NK-92 (cell line): ENCODE measurements around the gene RPS6KA3.

ENCODE experiments used
- DNase-seq: peaks from one replicate; lab custom pipeline; 2025; ENCODE audit not compliant: unreplicated experiment; lab: John Stamatoyannopoulos, UW

The RPS6KA3 gene

DNA sequence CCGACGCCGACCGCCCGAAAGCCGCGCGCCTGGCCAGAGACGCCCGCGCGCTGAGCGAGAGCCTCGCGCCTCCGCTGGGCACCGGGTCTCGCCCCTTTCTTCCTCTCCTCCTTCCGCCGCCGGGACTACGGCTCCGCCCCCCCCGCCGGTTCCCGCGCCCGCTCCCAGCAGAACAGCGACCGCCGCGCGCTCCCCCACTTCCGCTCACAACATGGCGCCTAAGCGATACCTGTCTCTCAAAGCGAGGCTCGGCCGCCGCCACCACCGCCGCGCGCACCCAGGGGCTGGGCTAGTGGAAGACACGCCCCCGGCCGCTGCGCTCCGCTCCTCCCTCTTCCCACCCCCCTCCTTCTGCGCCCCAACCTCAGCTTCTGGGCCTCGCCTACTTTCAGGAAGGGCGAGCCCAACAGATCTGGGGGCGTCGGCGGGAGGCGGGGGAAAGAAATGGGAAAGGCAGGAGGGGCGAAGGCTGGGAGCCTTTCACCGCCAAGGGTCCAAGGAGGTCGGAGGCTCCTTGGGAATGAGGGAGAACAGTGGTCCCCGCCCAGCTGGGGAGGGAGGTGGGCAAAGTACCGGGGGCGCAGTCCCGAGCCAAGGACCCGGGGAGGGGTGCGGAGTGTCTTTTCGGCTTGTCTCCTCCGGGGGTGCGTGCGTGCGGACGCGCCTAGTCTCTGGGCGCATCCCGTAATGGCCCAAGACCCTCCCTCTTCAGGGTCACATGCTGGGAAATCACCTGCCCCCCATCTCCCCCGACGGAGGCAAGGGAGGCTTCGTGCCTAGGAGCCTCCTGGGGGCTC is at the start of gene RPS6KA3:
RPS6KA3 (minus strand) TSS at position 100 of the 797 bp plus-strand sequence. CDS start 277 bp downstream, outside the sequence.
- DNase-seq, result peak; percentile 8

DNA sequence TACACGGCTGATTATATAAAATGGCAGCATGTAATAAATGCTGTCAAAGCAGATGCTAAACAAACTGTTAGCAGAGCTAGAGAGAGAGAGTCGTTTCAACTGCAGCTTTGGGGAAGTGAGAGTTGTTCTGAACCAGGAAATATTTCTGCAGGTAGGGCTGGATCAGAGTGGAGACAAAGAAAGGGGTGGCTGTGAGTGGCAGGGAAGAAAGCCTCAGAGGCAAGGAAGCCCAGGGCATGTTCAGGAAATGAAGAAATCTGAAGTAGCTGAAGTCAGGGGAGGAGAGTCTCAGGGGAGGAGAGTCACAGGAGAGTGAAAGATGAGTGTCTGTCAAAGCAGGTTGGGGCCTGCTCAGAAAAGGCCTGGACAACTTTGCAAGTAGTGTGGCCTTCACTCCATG is 48.4 kb upstream of the RPS6KA3 start:
- no peak for DNase-seq

DNA sequence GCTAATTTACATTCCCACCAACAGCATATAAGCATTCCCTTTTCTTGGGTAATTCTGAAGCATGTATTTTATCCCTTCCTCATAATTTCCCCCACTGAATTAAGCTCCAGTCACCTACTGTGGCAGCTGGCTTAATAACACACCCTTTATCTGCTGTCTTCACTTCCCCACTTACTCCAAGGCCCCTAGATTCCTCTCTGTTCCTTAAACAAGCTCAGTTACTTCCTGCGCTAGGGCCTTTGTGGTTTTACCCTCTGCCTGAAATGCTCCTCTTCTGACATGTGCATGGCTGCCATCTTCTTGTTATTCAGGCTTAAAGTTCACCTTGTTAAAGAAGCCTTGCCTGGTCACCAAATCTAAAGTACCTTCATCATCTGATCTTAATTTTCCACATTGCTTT is 47.2 kb upstream of the RPS6KA3 start:
- no peak for DNase-seq

DNA sequence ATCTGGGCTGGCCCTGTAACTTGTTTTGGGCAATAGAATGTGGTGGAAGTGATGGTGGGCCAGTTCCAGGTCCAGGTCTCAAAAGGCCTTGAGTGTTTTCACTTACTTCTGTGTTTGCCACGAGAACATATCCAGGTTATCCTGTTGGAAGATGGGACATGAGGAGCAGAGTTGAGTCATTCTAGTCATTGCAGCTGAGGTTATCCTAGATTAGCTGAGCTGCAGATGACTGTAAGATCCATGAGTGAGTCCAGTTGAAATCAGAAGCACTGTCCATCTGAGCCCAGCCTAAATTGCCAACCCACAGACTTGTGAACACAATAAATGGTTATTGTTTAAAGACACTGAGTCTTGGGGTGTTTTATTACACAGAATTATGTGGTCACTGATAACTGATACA is 45.3 kb upstream of the RPS6KA3 start:
- DNase-seq, result no peak

DNA sequence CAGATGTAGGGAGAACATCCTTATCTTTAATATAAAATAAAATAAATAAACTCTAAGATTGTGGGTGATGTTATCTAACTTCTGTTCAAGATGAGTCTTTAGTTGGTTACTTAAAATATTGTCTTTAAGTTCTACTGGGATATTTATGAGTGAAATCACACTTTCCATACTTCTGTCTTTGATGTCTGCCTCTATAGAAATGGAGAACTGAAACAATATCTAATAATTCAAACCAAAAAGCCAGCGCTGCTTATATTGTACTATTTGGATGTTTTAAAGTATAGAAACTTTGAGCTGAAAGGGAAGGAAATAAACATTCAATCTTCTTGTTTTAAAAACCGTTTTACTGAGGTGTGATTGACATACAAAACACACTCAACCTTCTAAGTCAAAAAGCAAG is 44.8 kb upstream of the RPS6KA3 start:
- no peak for DNase-seq

DNA sequence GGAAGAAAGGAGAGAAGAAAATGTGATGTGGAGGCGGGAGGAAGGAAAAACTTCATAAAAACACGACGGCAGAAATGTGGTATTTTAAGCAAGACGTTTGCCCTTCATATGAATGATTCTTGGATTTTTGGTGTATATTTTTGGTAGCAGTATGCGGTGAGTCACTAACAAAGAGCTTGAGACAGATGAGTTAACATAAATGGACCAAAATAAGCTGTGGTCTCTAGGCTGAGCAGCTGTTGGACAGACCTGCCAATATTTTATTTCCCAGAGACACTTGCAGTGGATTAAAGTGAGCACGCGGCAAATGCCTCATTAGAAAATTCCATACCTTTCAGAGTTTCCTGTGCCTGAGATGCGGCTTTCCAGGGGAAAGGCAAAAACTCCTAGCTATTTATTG is 43.1 kb upstream of the RPS6KA3 start:
- DNase-seq, result no peak

DNA sequence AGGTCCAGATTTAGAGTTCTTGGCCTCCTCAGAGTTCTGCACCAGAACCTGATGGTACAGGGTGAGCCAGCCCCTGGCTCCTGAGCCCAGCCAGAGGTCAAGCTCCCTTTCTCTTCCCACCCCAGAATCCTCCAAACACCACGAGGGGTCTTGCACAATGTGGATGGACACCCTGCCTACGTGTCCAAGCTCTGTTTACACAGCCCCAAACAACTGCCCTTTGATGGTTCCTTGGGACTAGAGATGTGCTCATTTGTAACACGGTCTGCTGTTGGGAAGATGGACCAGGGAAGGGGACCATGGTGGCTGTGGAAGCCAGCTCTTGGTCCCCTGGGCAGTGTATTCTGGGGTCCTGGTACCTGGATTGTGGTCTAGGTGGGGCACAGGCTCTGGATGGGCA is 40.0 kb upstream of the RPS6KA3 start:
- DNase-seq, result no peak

DNA sequence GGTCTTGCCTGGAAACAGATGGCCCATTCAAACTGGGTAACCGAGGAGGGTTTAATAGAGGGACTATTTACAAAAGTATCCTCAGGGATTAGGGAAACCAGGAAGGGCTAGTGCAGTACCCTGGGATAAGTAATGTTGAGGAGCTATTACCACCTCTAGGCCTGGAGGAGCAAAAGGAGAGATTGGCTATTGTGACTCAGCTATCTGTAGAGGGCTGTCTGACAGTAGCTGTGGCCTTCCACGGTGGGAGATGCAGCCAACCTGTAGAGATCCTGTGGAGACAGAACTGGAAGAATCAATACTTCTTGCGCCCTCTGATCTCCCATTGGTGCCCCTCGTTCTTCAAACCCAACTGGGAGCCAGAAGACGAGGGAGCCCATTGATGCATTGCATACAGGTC is 34.1 kb upstream of the RPS6KA3 start:
- no peak for DNase-seq

DNA sequence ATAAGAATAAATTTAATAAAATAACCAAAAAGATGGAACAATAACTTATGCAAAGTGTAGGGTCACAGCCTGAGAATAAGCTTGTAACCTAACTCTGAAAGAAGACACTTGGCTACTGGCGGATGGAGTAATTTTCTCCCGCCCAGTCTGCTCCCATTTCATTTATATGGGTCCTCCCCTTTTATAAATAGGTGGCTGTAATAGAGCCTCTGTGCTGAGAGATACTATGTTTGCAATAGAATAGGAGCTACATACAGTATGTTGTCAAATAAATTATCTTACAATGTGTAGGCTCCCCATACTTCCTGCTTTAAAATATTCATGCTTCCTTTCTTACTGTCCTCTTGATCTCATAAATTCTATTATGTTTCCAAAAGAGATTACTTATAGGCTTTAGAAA is 28.2 kb upstream of the RPS6KA3 start:
- no peak for DNase-seq

DNA sequence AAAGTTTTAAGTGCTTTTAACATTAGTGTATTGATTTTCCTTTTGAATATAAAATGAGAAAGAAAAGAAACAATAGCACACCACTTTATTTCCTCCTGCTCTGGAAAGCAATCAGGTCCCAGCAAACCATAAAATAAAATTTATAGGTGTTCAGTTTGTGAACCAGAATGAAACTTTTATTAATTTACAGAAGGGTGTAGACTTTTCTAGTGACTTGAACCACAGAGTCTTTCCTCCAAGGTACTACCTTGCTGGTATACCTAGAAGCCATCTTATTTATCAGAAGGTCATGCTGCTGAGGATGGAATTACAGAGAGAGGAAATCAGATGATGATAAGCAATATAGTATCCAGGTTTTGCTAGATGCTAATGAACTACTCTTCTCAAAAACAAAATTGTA is 27.6 kb upstream of the RPS6KA3 start:
- DNase-seq, result no peak

DNA sequence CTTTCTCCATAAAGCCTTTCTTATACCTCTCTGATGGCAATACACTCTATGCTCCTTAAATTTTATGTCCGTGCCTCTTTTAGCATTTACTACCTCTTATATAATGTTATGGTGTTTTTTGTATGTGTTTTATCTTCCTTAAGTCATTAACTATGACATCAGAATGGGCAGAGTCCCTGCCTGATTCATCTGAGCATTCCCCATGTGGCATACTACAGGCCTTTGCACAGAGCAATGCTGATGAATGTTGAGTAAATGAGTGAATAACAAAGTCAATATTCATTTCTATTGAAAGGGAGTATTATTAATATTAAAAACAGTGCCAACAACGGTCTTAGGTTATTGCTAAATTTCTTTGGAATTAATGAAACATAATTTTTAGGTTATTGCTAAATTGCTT is 18.8 kb upstream of the RPS6KA3 start:
- DNase-seq, result no peak

DNA sequence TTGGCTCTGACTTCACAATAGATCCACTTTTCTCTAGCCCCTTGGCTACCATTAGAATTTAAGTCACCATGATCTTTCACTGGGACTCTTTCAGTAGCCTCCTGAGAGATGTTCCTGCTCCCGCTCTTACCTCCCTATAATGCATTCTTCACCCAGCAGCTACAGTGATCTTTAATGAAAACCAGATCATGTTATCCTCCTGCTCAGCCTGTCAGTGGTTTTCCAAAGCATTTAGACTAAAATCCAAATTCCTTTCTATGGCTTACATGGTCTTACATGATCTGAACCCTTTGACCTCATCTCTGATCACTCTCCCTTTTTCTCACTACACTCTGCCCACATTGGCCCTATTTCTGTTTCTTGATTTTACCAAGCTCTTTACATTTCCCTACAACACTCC is 18.3 kb upstream of the RPS6KA3 start:
- no peak for DNase-seq

DNA sequence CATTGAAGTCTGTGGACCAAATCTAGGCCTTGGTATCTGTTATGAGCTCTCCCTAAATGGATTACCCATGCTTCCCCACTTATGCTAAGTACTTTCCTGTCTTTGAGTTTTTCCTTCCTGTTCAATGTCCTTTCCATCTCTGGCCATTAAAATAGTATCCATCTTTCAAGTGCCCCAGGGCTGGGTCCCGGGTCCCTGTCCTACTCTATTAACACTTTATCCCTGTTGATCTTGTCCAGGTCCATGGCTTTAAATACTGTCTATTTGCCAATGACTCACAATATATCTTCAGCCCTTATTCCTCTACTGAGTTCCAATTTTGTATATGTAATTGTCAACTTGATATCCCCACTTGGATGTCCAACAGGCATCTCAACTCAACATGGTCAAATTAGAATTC is 17.7 kb upstream of the RPS6KA3 start:
- no peak for DNase-seq

DNA sequence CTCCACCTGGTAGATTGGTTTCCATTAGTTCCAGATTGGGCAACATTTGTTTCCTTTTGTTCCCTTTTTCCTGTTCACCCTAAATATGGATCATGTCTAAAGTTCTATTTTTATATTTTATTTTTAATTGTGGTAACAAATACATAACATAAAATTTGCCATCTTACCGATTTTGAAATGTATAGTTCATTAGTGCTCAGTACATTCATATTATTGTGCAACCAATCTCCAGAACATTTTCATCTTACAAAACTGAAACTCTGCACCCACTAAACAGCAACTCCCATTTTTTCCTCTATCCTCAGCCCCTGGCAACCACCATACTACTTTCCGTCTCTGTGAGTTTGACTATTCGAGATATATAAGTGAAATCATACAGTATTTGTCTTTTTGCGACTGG is 14.2 kb upstream of the RPS6KA3 start:
- no peak for DNase-seq

DNA sequence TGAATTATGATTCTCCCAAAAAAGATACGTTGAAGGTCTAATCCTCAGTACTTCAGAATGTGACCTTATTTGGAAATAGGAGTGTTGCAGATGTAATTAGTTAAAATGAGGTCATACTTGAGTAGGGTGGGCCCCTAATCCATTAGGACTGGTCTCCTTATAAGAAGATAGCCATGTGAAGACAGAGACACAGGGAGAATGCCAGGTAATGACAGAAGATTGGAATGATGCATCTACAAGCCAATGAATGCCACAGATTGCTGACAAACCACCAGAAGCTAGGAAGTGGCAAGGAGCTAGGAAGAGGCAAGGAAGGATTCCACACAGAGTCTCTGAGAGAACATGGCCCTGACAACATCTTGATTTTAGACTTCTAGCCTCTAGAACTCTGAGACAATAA is 7.4 kb upstream of the RPS6KA3 start:
- no peak for DNase-seq

DNA sequence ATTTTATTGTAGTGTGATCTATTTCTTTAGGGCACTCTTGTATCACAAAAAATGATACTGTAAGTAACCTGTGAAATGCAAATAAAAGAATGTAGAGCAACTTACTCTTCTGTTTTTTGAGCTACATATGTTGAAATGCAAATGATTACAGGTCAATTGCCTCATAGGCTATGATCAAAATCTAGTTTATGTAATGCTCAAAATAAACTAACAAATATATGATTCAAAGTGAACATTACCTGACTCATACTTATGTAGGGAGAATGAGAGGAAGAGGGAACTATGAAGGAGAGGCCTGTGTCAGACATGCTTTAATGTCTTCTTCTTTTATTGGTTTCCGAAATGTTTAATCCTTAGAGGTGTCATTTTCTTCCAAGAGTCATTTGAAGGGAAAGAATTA is 5.0 kb upstream of the RPS6KA3 start:
- no peak for DNase-seq

DNA sequence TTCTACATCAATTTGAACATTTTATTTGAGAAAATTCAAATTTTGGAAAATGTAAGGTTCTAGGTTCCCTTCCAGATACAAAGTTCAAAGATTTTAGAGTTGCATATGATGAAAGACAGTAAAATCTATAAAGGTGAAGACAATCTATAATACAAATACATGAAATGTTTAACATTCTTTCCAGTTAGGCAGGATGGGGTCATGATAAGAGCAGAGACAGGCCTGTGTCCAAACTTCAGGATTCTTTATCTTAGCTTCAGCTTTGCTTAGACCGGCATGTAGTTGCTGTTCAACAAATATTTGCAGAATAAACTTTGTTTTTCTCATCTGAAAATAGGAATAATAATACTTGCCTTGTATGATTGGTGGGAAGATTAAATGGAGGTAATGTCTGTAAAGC is 4.5 kb upstream of the RPS6KA3 start:
- no peak for DNase-seq

DNA sequence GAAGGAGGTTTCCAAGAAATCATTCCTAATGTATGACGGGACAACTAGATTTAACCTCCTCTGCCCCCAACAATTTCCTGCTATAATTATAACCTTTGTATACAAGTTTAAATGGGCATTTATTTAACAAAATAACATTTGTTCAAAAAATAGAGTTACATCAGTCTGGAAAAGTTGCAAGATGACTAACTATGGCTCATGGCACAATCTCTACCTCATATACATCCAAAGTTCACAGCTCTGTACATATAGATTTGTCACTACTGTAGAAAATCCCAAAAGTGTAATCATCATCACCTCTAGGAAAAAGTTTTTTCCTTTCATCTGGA is 3.8 kb upstream of the RPS6KA3 start:
- no peak for DNase-seq

DNA sequence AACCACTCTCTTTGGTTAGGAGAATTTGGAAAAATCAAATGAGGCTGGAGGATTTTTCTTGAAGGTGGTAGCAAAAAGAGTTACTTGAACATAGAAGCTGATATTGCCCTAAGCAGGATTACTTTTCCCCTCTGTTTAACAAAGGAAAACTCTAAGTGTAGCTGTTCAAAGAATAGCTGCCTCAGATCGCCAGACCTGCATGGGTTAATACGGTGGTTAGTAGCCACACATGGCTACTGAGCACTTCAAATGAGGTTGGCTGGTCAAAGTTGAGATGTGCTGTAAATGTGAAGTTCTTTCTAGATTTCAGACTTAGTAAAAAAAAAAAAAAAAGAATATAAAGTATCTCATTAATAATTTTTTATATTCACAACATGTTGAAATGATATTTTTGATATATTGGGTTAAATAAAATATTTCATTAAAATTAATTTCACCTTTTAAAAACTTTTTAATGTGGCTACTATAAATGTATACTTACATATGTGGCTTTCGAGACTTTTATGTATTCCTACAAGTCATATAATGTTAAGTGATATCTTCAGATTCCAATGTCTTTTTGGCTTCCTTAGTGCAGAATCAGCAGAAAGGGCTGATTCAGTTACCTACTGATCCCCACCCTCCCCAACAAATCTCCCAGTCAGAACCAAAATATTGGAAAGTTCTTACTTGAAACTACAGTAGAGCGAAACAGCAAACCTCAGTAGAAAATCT is 3.3 kb upstream of the RPS6KA3 start:
- DNase-seq, result no peak

DNA sequence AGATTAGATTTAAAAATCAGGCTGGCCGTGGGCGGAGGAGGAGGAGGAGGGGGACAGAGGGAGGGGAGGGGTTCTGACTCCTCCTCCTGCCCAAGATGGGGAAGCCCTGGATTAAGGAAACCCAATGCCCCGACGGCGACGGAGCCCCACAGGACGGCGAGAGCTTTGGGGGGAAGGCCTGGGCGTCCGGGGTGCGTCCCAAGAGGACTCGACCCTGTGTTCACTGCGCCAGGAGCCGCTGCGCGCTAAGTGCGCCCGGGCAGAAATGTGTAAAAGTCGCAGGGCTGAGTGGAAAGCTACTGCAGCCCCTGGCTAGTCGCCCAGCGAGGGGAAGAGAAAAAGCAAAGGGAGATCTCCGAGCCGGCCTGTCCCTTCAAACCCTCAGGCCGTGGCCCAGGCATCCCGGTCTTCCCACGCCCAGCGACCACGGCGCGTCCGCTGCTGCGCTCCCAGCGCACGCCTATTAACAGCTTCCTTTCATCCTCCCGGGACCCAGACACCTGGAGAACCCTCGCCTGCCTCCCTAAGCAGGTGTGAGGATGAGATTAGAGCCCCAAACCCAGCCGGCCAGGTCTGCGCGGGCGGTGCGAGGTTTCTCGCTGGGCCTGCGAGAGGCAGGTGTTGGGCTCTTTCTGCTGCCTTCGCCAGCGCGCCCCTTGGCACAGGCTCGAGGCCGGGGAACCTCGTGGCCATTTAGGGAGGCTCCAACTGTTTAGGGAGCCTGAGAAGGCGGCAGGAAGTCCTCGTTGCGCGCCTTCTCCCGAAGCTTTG is 1.4 kb upstream of the RPS6KA3 start:
- DNase-seq, result no peak

DNA sequence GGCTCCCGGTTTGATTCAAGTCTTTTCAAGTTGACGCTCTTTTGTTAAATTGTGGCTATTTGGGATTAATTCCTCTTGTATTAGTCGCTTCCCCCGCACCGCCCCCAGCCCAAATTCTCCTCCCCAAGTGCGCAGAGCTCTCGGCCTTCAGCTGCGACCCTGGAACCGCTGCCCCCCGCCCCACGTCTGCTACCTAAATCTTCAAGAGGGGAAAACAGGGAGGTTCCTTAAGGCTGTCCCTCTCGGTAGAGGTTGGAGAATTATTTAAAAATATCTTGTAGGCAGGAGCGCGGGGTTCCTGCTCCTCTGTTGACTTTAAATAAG is 860 bp upstream of the RPS6KA3 start:
- DNase-seq, result no peak
